Smooth muscle cell (in vitro differentiated cells): ENCODE results near the gene NDUFB7. TPM values are rescaled to one million over a fixed set of nuclear protein-coding genes. Genes with fewer than 3 reads are reported as not detected.

ENCODE experiments used
- DNase-seq: peaks from one replicate; lab custom pipeline; 2025; ENCODE audit not compliant: unreplicated experiment; lab: John Stamatoyannopoulos, UW
- H2AFZ ChIP-seq: fragments of 200-600 bp; sonication (generic); 2 replicates; pipeline ENCODE4 v1.6.0; 2016; ENCODE audit warnings: antibody characterized with exemption, low read depth, mild to moderate bottlenecking
- H3F3A ChIP-seq: fragments of 200-600 bp; sonication (generic); 2 replicates; pipeline ENCODE4 v1.6.0; 2017; ENCODE audit warnings: antibody characterized with exemption, low read depth
- H3K27ac ChIP-seq: fragments of 200-600 bp; sonication (generic); 2 replicates; pipeline ENCODE4 v1.5.1; 2016; ENCODE audit warnings: low read depth, mild to moderate bottlenecking
- H3K27me3 ChIP-seq: fragments of 200-600 bp; sonication (generic); 2 replicates; pipeline ENCODE4 v1.6.1; 2016; ENCODE audit warnings: low read depth, mild to moderate bottlenecking
- H3K36me3 ChIP-seq: fragments of 200-600 bp; sonication (generic); 2 replicates; pipeline ENCODE4 v1.5.1; 2016; ENCODE audit warnings: low read depth
- H3K4me1 ChIP-seq: fragments of 200-600 bp; sonication (generic); 2 replicates; pipeline ENCODE4 v1.5.1; 2016; ENCODE audit warnings: low read depth
- H3K4me2 ChIP-seq: fragments of 200-600 bp; sonication (generic); 2 replicates; pipeline ENCODE4 v1.6.0; 2016; ENCODE audit warnings: mild to moderate bottlenecking
- H3K4me3 ChIP-seq: fragments of 200-600 bp; sonication (generic); 2 replicates; pipeline ENCODE4 v1.5.1; 2016; ENCODE audit warnings: mild to moderate bottlenecking
- H3K79me2 ChIP-seq: fragments of 200-600 bp; sonication (generic); 2 replicates; pipeline ENCODE4 v1.6.0; 2016; ENCODE audit warnings: low read depth, mild to moderate bottlenecking
- H3K9ac ChIP-seq: fragments of 200-600 bp; sonication (generic); 2 replicates; pipeline ENCODE4 v1.6.0; 2016; ENCODE audit warnings: low read depth
- H3K9me3 ChIP-seq: fragments of 200-600 bp; sonication (generic); replicated peaks from 2 replicates; pipeline ENCODE4 v1.5.1; 2016; ENCODE audit warnings: low read depth
- H4K20me1 ChIP-seq: fragments of 200-600 bp; sonication (generic); 2 replicates; pipeline ENCODE4 v1.6.0; 2016; ENCODE audit warnings: low read depth
- WGBS: methylation state at CpG from one replicate; pipeline ENCODE4 v1.1.7; 2016; ENCODE audit warnings: low lambda C conversion rate; 5-methylcytosine and 5-hydroxymethylcytosine counted together
- polyA plus RNA-seq: library from polyadenylated mRNA; unstranded; fragments of >200 nt; fragmentation: Nextera tagmentation; extraction: Ambion mirVana; gene quantifications from 2 replicates; pipeline ENCODE4 v1.2.1, GENCODE V29; 2016
- total RNA-seq: library from RNA; depleted of rRNA; stranded (reverse); fragments of >200 nt; gene quantifications from 2 replicates; pipeline ENCODE4 v1.2.3, GENCODE V29; 2014
- TF ChIP-seq, protein P1 (sequence below): fragments of 200-600 bp; sonication (generic); IDR thresholded peaks from 2 replicates; pipeline ENCODE4 v1.5.1; 2017; ENCODE audit warnings: borderline replicate concordance, mild to moderate bottlenecking, antibody characterized with exemption; ENCODE audit not compliant: insufficient read depth, poor library complexity, severe bottlenecking

NDUFB7 gene
- total and polyA plus RNA-seq, 2 experiments from 2014 or later = 316 to 361 TPM

DNA sequence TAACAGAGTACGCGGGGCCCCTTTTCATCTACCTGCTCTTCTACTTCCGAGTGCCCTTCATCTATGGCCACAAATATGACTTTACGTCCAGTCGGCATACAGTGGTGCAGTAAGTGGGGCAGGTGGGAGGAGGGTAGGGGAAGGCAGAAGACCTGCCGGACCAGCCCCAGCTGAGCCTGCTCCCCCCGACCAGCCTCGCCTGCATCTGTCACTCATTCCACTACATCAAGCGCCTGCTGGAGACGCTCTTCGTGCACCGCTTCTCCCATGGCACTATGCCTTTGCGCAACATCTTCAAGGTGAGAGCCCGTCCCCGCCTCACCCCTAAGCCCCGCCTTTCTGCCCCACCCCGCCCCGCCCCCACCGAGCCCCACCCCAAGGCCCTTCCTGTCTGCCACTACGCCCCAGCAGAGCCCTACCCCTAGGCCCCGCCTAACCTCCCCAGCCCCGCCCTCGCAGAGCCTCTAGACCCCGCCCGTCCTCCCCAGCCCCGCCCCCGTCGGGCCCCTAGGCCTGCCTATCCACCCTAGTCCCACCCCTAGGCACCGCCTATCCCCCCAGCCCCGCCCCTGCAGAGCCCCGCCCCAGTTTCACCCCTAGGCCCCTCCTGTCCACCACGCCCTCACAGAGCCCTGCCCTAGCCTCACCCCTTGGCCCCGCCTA is 7.7 kb downstream of the NDUFB7 start:
- H3K36me3 ChIP-seq = no peaks in the 10 kb centered on the region
- H3K9me3 ChIP-seq = no peaks in the 10 kb centered on the region
- peaks cover 12% of the 10 kb centered on the region for H4K20me1 ChIP-seq
- TF ChIP-seq, protein P1, sequence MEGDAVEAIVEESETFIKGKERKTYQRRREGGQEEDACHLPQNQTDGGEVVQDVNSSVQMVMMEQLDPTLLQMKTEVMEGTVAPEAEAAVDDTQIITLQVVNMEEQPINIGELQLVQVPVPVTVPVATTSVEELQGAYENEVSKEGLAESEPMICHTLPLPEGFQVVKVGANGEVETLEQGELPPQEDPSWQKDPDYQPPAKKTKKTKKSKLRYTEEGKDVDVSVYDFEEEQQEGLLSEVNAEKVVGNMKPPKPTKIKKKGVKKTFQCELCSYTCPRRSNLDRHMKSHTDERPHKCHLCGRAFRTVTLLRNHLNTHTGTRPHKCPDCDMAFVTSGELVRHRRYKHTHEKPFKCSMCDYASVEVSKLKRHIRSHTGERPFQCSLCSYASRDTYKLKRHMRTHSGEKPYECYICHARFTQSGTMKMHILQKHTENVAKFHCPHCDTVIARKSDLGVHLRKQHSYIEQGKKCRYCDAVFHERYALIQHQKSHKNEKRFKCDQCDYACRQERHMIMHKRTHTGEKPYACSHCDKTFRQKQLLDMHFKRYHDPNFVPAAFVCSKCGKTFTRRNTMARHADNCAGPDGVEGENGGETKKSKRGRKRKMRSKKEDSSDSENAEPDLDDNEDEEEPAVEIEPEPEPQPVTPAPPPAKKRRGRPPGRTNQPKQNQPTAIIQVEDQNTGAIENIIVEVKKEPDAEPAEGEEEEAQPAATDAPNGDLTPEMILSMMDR = no peak
- H3K79me2 ChIP-seq = peaks cover 8% of the 10 kb centered on the region
- WGBS = 89% methylated on average over 14 of the region's 33 CpGs
- no peak overlapping the region for H3K9ac ChIP-seq
- H3K4me1 ChIP-seq = peaks cover 12% of the 10 kb centered on the region
- no peak overlapping the region for H3K4me2 ChIP-seq
- no peaks in the 10 kb centered on the region for H3K27me3 ChIP-seq
- H3K27ac ChIP-seq = no peak overlapping the region
- H3F3A ChIP-seq = no peaks in the 10 kb centered on the region
- no peak overlapping the region for H2AFZ ChIP-seq
- H3K4me3 ChIP-seq = no peak overlapping the region
- no peak for DNase-seq

DNA sequence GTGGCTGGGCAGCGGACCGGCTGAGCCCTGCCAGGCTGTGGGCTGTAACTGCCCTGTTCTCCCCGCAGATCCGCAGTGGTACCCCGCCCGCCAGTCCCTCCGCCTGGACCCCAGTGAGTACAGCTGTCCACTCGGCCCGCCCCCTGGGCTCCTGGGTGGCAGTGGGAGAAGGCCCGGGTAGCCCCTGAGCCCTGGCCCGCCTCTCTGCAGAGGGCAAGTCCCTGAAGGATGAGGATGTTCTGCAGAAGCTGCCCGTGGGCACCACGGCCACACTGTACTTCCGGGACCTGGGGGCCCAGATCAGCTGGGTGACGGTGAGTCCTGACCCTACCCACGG is 8.3 kb downstream of the NDUFB7 start:
- H3K9me3 ChIP-seq = no peaks in the 10 kb centered on the region
- H3K36me3 ChIP-seq = no peaks in the 10 kb centered on the region
- H3K4me1 ChIP-seq = peaks cover 12% of the 10 kb centered on the region
- H2AFZ ChIP-seq = no peak overlapping the region
- WGBS = 98% methylated on average over 16 of the region's 16 CpGs
- no peak overlapping the region for H3K4me2 ChIP-seq
- H3K79me2 ChIP-seq = peaks cover 12% of the 10 kb centered on the region
- peaks cover 15% of the 10 kb centered on the region for H4K20me1 ChIP-seq
- no peaks in the 10 kb centered on the region for H3K27me3 ChIP-seq
- no peak for DNase-seq
- H3K27ac ChIP-seq = no peak overlapping the region
- no peaks in the 10 kb centered on the region for H3F3A ChIP-seq
- H3K4me3 ChIP-seq = no peak overlapping the region
- no peak overlapping the region for H3K9ac ChIP-seq
- TF ChIP-seq, protein P1 = no peak

DNA sequence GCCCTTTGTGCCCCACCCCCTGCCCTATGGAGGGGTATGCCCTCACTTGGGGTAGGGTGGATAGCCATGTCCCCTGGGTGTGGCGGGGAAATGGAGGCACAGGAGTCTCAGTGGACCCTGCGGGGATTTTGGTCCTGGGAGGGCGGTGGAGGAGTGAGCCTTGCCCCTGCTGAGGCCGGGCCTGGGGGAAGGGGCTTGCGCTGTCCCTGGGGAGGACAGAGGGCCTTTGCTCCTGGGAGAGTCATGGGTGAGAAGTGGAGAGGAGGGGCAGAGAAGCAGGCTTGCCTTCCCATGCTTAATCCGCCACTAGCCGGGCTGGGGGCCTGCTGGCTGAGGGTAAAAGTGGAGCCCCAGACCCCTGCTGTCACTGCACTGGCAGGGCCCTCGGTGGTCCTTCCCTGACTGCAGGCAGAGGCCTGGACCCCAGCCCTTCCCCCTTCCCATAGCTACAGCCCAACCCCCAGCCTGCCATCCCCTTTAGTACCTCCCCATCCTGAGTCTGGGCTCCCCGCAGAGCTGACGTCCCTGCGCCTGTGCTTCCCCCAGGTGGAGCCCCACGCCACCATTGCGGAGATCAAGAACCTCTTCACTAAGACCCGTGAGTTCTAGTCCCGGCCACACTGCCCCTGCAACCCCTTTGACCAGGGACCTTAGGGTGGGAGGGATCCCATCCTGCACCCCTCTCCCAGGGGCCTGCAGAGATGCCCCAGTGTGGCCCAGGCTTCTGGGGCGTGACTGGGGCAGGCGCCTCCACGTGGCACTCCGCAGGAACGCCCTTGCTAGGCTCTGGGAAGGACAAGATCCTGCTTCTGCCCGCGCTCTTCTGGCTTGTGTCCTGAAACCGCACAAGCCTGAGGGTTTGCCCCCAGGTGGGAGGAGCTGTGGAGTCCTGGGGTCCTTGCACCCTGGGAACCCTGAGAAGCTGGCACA is 8.9 kb downstream of the NDUFB7 start:
- Histone ChIP-seq H3K27me3 (no peaks in the 10 kb centered on the region), H2AFZ (no peak overlapping the region), H3F3A (no peaks in the 10 kb centered on the region), H3K9ac (no peak overlapping the region), H3K4me2 (no peak overlapping the region), H3K36me3 (no peaks in the 10 kb centered on the region), H4K20me1 (peaks cover 14% of the 10 kb centered on the region), H3K27ac (no peak overlapping the region), H3K9me3 (no peaks in the 10 kb centered on the region), H3K4me3 (no peak overlapping the region), H3K4me1 (peaks cover 12% of the 10 kb centered on the region), H3K79me2 (peaks cover 12% of the 10 kb centered on the region)
- 93% methylated on average over 22 of the region's 23 CpGs for WGBS
- TF ChIP-seq, protein P1 = no peak
- DNase-seq = no peak
